Measurements from ENCODE around the gene RFX4. TPM values are rescaled to one million over a fixed set of nuclear protein-coding genes. Genes with fewer than 3 reads are reported as not detected.
"Not testable (repeated sequence)": the region's sequence is repeated elsewhere in the genome, so short reads cannot be mapped to it uniquely, and the experiment has no call there.

RFX4 gene
- total RNA-seq, 1 donor = not detected

GRCh38 chr12:106721915-106722314 lies 139.1 kb downstream of the RFX4 start:
- no peak for TF ChIP-seq CTCF (IDR thresholded peaks at IDR 0.05; ENCODE audit: insufficient read depth, low read length)
- no peak for DNase-seq (ENCODE audit: low read depth)
- no peak overlapping the region for H3K4me3 ChIP-seq (ENCODE audit: low read depth, low read length)

- no peak overlapping the region for H3K4me3 ChIP-seq (ENCODE audit: low read depth, low read length)
- TF ChIP-seq CTCF (IDR thresholded peaks at IDR 0.05; ENCODE audit: insufficient read depth, low read length) = no peak
- DNase-seq (ENCODE audit: low read depth) = no peak
Measured at GRCh38 chr12:106722837-106723236, 140.0 kb downstream of the RFX4 start.

- no peak for TF ChIP-seq CTCF (IDR thresholded peaks at IDR 0.05; ENCODE audit: insufficient read depth, low read length)
- H3K4me3 ChIP-seq (ENCODE audit: low read depth, low read length) = no peak overlapping the region
- no peak for DNase-seq (ENCODE audit: low read depth)
Measured at GRCh38 chr12:106723416-106723815, 140.6 kb downstream of the RFX4 start.

- no peak for DNase-seq (ENCODE audit: low read depth)
- no peak for TF ChIP-seq CTCF (IDR thresholded peaks at IDR 0.05; ENCODE audit: insufficient read depth, low read length)
- no peak overlapping the region for H3K4me3 ChIP-seq (ENCODE audit: low read depth, low read length)
Measured at GRCh38 chr12:106724116-106724515, 141.3 kb downstream of the RFX4 start.

GRCh38 chr12:106724934-106725333 lies 142.1 kb downstream of the RFX4 start:
- no peak overlapping the region for H3K4me3 ChIP-seq (ENCODE audit: low read depth, low read length)
- no peak for TF ChIP-seq CTCF (IDR thresholded peaks at IDR 0.05; ENCODE audit: insufficient read depth, low read length)
- no peak for DNase-seq (ENCODE audit: low read depth)

- DNase-seq (ENCODE audit: low read depth); H3K4me3 ChIP-seq (ENCODE audit: low read depth, low read length): not testable (repeated sequence)
Measured at GRCh38 chr12:106726603-106727202, 143.9 kb downstream of the RFX4 start.

- no peak for DNase-seq (ENCODE audit: low read depth)
- H3K4me3 ChIP-seq (ENCODE audit: low read depth, low read length) = no peak overlapping the region
- no peak for TF ChIP-seq CTCF (IDR thresholded peaks at IDR 0.05; ENCODE audit: insufficient read depth, low read length)
Measured at GRCh38 chr12:106729611-106730010, 146.8 kb downstream of the RFX4 start.

All from fibroblast of the aortic adventitia (primary cell).